DMS 273 (cell line): ENCODE data around the gene ASL.
"Not testable (repeated sequence)": the region's sequence is repeated elsewhere in the genome, so short reads cannot be mapped to it uniquely, and the experiment has no call there.

Experiments
- DNase-seq: peaks from one replicate; lab custom pipeline; 2025; ENCODE audit not compliant: unreplicated experiment; lab: John Stamatoyannopoulos, UW

ASL gene

DNA sequence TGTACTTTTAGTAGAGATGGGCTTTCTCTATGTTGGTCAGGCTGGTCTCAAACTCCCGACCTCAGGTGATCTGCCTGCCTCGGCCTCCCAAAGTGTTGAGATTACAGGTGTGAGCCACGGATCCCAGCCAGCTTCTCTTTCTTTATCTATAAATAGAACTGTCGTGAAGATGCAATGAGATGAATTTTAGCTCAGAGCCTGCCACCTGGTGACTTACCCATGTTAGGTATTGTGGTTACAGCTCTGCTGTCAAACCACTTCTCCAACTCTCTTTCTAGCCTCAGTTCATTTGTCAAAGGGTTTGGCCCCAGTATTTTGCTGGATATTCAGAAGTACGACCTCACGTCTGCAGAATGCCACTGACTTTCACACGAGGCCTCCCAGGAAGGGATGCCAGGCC, 3.4 kb upstream of the ASL start:
- not testable (repeated sequence) for DNase-seq

DNA sequence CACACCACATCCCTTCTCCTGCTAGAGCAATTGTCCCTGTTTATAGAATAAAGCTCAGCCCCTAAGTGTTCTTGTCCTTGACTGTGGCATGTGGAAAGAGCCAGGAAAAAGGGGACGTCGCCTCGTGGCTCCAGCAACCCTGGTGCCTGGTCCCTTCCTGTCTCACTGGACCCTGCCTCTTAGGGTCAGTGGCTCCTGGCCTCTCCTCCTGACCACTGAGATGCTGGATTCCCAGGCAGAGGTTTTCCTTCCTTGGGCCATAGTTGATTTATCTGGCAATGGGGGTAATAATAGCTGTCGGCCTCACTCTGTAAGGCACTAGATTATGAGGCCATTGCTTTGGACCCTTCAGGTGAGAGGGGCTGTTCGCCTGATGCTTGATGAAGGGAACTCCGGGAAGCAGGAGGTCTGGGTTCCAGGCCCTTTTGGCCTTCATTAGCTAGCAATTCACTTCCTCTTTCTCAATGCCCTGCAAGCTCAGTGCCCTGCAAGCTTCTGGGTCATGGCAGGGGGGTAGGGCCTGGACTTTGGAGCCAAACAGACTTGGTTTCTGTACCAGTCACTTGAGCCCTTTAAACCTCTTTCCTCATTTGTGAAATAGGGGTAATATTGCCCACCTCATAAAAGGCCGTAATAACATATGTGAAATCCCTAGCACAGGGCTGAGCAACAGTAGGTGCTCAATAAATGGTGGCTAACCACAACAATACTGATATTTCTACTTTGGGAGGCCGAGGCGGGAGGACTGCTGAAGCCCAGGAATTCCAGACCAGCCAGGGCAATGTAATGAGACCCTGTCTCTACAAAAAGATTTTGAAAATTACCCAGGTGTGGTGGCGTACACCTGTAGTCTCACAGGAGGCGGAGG, 1.1 kb downstream of the ASL start:
- DNase-seq = no peak

DNA sequence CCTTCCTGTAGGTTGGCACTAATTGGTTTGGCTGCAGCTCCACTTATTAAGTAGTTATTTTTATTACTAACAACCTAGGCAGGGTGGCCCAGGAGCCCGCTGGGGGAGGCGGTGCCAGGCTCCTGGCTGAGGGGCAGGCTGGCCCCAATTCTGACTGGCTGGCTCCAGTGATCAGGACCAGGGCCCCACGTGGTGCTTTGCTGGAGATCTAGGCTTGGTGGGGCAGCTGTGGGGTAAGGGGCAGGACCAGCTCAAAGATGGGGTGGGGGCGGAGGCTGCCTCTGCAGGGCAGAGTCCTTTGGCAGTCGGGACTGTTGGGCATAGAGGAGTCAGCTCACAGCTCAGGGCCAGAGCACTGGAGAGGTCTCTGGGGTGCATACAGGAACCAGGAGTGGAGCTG, 2.4 kb downstream of the ASL start:
- DNase-seq = peak; percentile 52

GRCh38 chr7:66082083-66082482, 6.5 kb downstream of the ASL start:
- DNase-seq = no peak

DNA sequence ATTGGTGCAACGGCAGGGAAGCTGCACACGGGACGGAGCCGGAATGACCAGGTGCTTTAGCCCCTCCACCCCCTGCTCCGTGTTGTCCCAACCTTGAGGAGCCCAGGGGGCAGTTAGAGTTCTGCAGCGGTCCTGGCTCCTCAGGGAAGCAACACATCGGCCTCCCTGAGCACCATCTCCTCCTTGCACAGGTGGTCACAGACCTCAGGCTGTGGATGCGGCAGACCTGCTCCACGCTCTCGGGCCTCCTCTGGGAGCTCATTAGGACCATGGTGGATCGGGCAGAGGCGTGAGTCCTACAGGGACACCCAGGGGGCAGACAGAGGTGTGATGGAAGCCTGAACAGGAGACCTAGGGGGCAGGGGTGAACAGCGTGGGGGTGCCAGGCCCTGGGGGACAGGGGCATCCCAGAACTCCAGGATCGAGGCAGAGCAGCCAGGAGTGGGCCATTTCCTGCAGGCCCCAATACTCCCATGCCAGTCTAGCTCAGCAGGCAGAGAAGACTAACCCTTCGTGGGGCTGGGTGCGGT, 7.3 kb downstream of the ASL start:
- DNase-seq = no peak

DNA sequence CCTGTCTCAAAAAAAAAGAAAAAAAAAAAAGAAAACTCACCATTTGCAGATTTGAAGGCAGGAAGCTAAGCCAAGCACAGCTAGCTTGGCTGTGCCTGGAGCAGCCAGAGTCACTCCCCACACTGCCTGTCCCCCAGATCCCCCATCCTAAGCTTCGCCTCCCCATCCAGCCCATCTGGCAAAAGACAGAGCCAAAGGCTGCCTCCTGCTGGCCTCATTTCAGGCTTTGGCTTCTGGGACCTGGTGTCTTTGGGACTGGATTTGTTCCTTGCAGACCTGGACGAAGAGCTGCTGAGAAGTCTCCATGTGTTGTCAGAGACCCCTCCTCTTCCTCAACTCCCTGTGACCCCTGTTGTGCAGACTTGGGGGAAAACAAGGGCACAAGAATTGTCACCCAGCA, 8.1 kb downstream of the ASL start:
- DNase-seq = peak; percentile 30

- no peak for DNase-seq
Observed at GRCh38 chr7:66088861-66089838, 13.5 kb downstream of the ASL start.

- no peak for DNase-seq
Observed at GRCh38 chr7:66092654-66093053, 17.0 kb downstream of the ASL start.

- no peak for DNase-seq
Observed at GRCh38 chr7:66095010-66095409, 19.4 kb downstream of the ASL start.

DNA sequence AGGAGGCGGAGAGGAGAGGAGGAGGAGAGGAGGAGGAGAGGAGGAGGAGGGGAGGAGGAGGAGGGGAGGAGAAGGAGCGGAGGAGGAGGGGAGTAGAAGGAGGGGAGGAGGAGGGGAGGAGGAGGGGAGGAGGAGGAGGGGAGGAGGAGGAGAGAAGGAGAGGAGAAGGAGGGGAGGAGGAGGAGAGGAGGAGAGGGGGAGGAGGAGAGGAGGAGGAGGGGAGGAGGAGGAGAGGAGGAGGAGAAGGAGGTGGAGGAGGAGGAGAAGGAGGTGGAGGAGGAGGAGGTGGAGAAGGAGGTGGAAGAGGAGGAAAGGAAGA, 23.6 kb downstream of the ASL start:
- DNase-seq = no peak

- peak; percentile 84 for DNase-seq
Observed at GRCh38 chr7:66099551-66100407, 24.2 kb downstream of the ASL start.

- DNase-seq = no peak
Observed at GRCh38 chr7:66100408-66101050, 24.9 kb downstream of the ASL start.

- DNase-seq = not testable (repeated sequence)
Observed at GRCh38 chr7:66102168-66102567, 26.5 kb downstream of the ASL start.

GRCh38 chr7:66103994-66104393, 28.4 kb downstream of the ASL start:
- DNase-seq = not testable (repeated sequence)

- no peak for DNase-seq
Observed at GRCh38 chr7:66105263-66105748, 29.7 kb downstream of the ASL start.

DNA sequence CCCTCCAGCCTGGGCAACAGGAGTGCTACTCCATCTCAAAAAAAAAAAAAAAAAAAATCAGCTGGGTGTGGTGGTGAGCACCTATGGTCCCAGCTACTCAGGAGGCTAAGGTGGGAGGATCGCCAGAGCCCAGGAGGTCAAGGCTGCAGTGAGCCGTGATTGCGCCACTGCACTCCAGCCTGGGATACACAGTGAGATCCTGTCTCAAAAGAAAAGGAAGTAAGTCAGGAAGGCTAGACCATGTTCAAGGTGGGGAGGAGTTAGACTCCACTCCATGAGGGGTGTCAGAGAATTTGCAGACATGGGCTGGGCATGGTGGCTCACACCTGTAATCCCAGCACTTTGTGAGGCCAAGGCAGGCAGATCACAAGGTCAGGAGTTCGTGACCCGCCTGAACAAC, 32.8 kb downstream of the ASL start:
- DNase-seq = not testable (repeated sequence)

DNA sequence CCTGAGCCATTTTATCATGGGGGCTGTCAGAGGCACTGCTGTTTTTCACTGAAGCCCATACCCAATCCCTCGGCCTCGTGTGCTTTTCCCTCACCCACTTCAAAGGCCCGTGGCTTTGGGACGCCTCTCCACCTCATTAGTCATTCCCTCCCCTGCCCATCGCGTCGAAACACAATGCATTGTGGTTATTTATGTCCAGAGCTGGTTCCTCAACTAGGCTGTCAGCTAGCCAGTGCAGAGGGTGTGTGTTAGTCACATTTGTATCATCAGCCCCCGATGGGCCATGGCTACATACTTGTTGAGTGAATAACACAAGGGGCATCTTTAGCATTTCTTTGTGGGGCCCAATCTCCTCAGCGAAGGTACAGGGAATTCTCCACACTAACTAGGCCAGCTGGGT, 35.2 kb downstream of the ASL start:
- DNase-seq = no peak

DNA sequence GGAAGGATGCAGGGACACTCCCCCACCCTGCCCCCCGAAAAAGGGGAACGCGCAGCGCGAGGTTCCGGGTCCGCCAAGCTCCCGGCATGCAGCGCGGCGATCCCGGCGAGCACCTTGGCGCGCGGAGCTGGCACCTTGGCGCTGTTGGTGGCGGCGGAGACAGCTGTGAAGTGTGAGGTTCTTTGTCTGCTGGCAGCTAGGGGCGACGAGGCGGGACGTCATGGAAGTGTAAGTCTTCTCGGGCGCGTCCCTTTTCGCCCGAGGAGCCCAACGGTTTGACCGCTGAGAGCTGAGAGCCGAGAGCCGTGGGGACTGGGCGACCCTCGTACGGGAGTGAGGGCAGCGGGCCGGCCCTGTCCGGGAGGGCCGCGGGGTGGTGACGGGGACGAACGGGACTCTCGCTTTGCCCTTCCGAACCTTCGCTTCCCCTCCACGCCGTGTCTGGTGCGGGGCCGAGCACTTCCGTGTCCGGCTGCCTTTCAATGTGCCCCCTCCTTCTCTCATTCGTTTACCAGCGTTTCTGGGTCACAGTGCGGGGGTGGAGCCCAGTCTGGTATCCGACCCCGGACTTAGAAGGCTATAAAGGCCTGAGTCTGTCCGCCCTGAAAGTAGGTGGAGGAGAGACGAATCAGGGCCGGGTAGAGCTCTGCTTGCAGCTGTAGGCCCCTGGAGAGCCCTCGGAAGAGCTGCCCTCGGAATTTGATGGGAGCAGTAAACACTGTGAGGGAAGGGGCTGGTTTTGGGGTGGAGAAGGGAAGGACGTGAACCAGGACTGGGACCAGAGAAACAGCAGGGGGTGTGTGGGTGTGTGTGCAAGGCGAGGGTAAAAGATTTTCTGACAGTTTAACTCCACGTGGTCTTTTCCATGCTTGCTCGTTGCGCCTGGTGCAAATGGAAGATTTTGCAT, 39.4 kb downstream of the ASL start, which contains the start of gene CRCP:
TSS of gene CRCP (plus strand) at position 105 of the 907 bp plus-strand sequence. CDS start at position 221, 116 bp downstream.
- DNase-seq = peak; percentile 94
